Fibroblast of skin of abdomen (primary cell): ENCODE results near the gene DOCK3.
"Not testable (repeated sequence)": the region's sequence is repeated elsewhere in the genome, so short reads cannot be mapped to it uniquely, and the experiment has no call there.

ENCODE experiments used
- DNase-seq: peaks from one replicate; pipeline ENCODE4 v3.0.0-alpha.2; 2013

The DOCK3 gene

GRCh38 chr3:51264166-51264565 is 589.4 kb downstream of the DOCK3 start:
- DNase-seq, result not testable (repeated sequence)

GRCh38 chr3:51268132-51268531 is 593.4 kb downstream of the DOCK3 start:
- DNase-seq, result no peak

- no peak for DNase-seq
Measured at GRCh38 chr3:51269466-51269865, 594.7 kb downstream of the DOCK3 start.

- DNase-seq, result no peak
Measured at GRCh38 chr3:51270559-51270958, 595.8 kb downstream of the DOCK3 start.

GRCh38 chr3:51271172-51271571 is 596.4 kb downstream of the DOCK3 start:
- no peak for DNase-seq

- DNase-seq, result no peak
Measured at GRCh38 chr3:51274052-51274451, 599.3 kb downstream of the DOCK3 start.

GRCh38 chr3:51275111-51275805 is 600.5 kb downstream of the DOCK3 start:
- DNase-seq, result no peak

GRCh38 chr3:51276046-51276445 is 601.3 kb downstream of the DOCK3 start:
- DNase-seq, result no peak

- DNase-seq, result no peak
Measured at GRCh38 chr3:51279448-51279847, 604.7 kb downstream of the DOCK3 start.

- no peak for DNase-seq
Measured at GRCh38 chr3:51280176-51280575, 605.4 kb downstream of the DOCK3 start.

GRCh38 chr3:51282931-51283330 is 608.2 kb downstream of the DOCK3 start:
- no peak for DNase-seq

GRCh38 chr3:51283421-51283820 is 608.7 kb downstream of the DOCK3 start:
- no peak for DNase-seq

- no peak for DNase-seq
Measured at GRCh38 chr3:51295625-51296024, 620.9 kb downstream of the DOCK3 start.

GRCh38 chr3:51297333-51297732 is 622.6 kb downstream of the DOCK3 start:
- no peak for DNase-seq

- DNase-seq, result no peak
Measured at GRCh38 chr3:51304230-51304629, 629.5 kb downstream of the DOCK3 start.

GRCh38 chr3:51306093-51306492 is 631.4 kb downstream of the DOCK3 start:
- no peak for DNase-seq

GRCh38 chr3:51307458-51307857 is 632.7 kb downstream of the DOCK3 start:
- DNase-seq, result no peak

GRCh38 chr3:51307945-51308607 is 633.3 kb downstream of the DOCK3 start:
- not testable (repeated sequence) for DNase-seq

GRCh38 chr3:51311055-51311454 is 636.3 kb downstream of the DOCK3 start:
- DNase-seq, result no peak

GRCh38 chr3:51328206-51328605 is 653.5 kb downstream of the DOCK3 start:
- DNase-seq, result no peak

GRCh38 chr3:51330046-51330445 is 655.3 kb downstream of the DOCK3 start:
- DNase-seq, result no peak

- DNase-seq, result no peak
Measured at GRCh38 chr3:51332156-51332555, 657.4 kb downstream of the DOCK3 start.

- DNase-seq, result no peak
Measured at GRCh38 chr3:51333021-51333420, 658.3 kb downstream of the DOCK3 start.

- DNase-seq, result no peak
Measured at GRCh38 chr3:51336261-51336660, 661.5 kb downstream of the DOCK3 start.
